ENCODE data around the gene HS3ST3B1.

HS3ST3B1 gene

DNA sequence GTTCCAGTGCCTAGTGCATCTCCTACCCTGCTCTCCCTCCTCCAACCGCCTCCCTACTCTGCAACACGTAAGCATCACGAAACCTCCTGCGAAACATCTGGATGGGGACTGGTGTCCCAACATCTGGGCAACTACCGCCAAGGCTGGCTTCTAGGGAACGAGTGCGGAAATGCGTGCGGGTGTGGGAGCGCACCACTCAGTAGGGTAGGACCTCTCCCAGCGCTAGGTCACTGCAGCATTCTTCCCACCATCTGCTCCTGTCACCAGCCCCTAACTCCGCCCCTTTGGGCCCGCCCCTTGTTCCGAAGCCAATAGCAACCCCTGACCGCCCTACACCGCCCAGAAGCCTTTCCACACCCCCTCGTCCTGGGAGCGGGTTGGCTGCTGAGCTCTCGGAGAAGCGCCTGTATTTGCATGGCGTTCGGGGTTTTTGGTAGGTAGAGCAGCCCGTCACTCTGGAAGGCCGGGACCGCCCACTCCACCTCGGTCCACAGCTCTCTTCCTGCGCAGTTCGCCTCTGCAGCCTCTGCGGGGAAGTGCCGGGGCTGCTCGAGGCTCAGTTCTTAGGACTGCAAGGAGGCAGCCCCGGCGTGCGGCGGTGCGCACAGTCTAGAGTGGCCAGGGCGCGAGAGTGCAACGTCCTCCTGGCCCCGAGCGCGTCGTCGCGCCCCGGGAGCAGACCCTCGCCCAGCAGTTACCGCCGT is at the start of gene HS3ST3B1:
Gene HS3ST3B1, plus strand, starts transcription at position 507 of the 704 bp plus-strand sequence. CDS start 438 bp downstream, outside the sequence.
- no peak for DNase-seq (ENCODE audit: low spot score)
- FAIRE-seq = no peak

DNA sequence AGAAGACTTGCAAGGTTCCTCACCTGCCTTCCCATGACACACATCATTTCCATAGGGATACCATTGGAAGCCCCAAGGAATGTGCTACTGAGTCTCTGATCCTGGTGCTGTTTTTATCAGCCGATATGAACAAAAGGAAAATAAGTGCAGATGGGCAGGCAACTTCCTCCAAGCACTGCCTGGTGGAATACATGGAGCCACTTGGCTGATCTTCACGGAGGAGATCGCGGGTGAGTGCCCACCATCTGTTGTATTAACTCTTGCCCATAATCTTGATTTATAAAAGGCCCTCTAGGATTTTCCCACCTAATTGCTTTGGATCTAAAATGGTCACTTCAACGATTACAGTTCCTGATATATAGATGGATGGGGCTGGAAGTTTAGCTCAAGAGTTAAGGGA is 39.5 kb upstream of the HS3ST3B1 start:
- DNase-seq (ENCODE audit: low spot score) = no peak
- no peak for FAIRE-seq

DNA sequence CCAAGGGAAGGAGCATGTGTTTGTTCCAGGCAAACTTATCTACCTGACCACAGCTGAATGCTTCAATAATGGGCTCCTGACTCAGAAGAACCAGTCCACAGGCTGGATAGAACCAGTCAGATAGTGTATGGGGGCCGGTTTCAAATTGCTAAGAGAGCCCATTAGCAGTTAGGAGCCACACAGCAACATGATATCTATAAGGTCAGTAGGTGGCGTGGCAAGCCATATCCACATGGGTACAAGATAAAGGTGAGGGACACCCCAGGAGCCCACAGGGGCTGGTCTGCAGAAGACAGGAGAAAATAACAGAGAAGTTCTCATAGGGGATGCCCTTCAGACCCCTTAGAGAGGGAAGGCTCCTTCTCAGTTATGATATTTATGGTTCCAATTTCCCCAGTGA is 32.6 kb upstream of the HS3ST3B1 start:
- no peak for FAIRE-seq

DNA sequence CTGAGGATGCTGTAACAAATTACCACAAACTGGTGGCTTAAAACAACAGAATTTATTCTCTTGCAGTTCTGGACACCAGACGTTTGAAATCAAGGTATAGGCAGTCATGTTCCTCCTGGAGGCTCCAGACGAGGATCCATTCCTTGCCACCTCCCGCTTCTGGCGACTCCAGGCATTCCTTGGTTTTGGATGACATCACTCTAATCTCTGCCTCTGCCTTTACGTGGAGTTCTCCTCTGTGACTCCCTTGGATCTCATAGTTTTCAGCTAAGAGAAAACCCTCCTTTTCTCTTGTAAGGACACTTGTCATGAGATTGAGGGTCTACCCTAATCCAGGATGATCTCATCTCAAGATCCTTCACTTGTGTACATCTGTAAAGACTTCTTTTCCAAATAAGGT is 31.4 kb upstream of the HS3ST3B1 start:
- FAIRE-seq = no peak
- DNase-seq (ENCODE audit: low spot score) = no peak

More for the DNA sequence above, 32.6 kb upstream of the HS3ST3B1 start:
- DNase-seq (ENCODE audit: low spot score) = no peak

DNA sequence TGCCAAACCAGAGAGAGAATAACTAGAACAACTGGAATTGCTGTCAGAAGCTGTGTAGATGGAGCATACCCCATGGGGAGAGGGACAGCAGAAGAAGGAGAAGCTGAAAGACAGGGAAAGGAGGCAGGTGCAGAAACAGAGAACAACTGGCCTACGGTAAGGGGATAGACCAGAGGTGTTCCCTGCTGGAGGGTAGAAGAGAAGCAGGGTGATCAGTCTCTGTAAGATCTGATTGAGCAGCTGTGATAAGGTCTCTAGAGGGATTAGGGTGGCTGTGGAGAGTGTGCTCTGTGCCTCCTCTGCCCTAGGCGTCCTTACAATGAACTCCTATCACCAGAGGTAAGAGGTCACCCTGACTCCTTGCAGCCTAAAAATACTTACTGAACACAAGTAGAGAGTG is 30.4 kb upstream of the HS3ST3B1 start:
- FAIRE-seq = no peak
- no peak for DNase-seq (ENCODE audit: low spot score)

DNA sequence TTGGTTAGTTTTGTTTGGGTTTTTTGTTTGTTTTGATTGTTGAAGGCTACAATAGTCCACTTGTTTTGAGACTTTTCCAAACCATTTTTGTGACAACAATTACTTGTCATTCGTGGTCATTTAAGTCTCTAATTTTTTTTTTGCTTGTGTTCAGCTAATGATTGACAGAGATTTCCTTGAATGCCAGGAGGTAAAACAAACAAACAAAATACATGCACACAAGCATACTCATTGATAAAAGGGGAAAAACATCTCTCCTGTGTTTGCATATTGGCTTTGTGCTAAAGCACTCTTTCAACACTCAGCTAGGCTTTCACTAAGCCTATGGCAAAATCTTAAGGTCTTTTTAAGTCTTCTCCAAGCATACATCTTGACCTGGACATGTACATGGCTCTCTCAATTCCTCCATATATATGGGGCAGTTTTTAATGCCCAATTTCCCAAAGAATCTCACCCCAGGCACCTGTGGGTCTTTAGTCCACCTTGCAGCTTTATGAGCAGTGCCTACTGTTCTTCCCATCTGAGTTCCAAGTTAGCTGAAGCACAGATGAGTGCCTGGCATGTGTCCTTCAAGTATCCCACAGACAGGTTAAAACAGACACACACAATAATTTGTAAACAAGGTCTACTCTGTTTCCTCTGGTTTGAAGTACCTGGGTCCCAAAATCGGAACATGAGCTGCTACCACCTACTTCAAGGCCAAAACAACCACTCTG is 24.2 kb upstream of the HS3ST3B1 start:
- FAIRE-seq = no peak
- no peak for DNase-seq (ENCODE audit: low spot score)

DNA sequence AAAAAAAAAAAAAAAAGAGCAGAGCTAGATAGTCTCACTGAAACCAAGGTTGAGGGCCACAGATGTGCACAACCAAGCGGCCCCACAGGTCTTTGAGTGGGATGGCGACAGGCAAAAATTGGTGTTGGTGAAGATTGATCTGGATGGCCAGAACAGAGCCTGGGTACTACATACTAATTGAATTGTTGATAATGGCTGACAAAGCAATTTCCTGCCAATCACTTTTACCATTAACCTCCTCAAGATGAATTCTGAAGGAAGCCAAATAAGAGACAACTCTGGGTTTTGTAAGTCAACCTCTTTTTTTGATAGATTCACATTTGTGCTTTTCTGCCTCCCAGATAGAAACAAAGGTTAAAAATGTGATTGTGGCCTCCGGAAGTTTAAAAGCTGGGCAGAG is 19.4 kb upstream of the HS3ST3B1 start:
- FAIRE-seq = no peak
- DNase-seq (ENCODE audit: low spot score) = no peak

DNA sequence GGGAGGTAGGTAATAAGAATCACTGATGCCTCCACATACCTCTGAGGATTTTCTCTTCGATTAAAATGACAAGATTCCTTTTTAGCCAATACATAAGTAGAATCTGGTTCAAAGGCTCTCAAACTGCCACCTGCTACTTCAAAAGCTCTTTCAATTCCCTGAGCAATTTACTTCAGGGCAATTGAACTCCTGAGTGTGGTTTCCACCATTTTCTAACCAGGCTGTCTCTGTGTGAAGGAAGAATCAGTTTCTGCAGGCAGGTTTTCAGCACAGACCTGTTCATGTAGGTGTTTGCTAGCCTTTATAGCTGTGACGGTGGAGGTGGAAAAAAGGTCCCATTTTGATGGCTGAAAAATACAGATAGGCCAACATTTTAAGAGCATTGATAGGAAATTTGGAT is 18.2 kb upstream of the HS3ST3B1 start:
- no peak for DNase-seq (ENCODE audit: low spot score)
- no peak for FAIRE-seq

DNA sequence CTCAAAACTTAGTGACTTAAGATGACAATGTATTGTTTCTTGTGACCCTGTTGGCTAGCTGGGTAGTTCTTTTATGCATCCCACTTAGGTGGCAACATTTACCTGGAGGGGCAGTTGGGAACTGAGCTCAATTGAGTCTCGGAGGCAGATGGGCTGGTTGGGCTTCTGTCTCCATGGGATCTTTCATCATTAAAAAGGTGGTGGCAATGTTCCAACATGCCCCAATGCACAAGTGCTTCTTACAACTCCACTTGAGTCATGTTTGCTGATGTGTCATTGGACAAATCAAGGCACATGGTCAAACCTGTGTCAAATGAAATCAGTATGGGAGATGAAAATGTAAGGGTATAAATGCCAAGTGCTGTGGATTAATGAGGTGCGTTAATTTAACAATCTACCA is 11.7 kb upstream of the HS3ST3B1 start:
- DNase-seq (ENCODE audit: low spot score) = no peak
- FAIRE-seq = no peak

DNA sequence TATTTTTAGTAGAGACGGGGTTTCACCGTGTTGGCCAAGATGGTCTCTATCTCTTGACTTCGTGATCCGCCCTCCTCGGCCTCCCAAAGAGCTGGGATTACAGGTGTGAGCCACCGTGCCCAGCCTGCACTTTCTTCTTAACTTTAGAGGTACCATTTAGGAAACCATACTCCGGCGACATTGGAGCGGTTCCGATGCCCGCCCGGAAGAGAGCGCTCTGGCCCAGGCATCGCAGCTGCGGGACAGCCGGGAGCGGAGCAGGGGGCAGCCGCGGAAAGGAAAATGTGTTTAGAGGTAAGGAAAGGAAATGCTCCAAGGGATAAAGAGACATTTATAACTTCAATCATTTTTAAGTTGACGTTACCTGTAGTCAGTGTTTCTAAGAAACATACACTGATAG is 6.0 kb upstream of the HS3ST3B1 start:
- no peak for FAIRE-seq
- no peak for DNase-seq (ENCODE audit: low spot score)

DNA sequence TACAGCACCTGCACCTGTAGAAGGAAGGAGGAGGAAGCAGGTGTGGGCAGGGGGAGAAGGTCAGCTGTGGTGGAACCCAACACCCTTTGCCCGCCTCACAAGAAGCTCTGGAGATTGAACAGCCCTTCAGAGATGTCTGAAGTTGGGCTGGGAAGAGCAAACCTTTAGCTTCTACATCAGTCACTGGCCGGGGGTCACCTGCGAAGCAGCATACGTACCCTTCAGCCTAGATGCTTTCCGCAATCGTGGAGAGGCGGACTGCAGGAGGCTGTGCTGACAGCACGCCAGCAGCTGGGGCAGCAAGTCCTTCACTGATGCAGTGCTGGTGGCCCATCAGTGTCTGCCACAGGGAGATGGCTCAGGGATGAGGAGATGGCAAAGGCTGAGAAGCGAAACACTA is 5.2 kb upstream of the HS3ST3B1 start:
- FAIRE-seq (no peak), DNase-seq (ENCODE audit: low spot score) (no peak)

DNA sequence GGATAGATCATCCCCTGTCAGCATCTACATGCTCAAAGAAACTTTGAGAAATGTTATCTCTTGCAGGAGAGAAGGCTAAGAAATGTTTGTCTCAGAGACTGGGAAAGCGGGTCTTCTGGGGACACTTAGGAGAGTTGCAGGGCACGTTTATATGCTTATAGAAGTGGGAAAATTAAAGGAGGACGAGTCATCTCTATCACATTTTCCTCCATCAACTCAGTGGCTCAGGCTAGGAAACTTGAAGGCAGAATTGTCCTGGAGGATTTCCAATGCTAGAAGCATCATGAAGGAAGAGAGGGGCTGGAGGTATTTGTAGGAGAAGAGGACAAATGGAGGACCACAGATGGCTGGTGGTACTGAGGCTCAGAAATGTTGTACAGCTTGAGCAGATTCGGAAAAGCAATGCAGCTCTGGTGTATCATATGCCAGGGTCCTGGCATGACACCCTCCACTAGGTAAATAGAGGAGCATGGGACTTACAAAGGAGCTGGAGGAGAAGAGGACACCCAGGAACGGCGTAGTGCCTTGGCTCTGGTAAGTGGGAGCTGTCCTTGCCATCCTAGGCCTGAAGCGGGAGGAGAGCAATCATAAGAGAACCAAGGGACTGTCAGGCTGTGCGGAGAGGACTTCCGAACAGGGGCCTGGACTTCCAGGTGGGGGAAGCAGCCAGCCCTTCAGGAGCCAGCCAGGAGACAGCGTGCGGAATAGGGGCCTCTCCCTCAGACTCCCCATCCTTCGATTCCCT is 4.5 kb upstream of the HS3ST3B1 start:
- DNase-seq (ENCODE audit: low spot score) (no peak), FAIRE-seq (no peak)

DNA sequence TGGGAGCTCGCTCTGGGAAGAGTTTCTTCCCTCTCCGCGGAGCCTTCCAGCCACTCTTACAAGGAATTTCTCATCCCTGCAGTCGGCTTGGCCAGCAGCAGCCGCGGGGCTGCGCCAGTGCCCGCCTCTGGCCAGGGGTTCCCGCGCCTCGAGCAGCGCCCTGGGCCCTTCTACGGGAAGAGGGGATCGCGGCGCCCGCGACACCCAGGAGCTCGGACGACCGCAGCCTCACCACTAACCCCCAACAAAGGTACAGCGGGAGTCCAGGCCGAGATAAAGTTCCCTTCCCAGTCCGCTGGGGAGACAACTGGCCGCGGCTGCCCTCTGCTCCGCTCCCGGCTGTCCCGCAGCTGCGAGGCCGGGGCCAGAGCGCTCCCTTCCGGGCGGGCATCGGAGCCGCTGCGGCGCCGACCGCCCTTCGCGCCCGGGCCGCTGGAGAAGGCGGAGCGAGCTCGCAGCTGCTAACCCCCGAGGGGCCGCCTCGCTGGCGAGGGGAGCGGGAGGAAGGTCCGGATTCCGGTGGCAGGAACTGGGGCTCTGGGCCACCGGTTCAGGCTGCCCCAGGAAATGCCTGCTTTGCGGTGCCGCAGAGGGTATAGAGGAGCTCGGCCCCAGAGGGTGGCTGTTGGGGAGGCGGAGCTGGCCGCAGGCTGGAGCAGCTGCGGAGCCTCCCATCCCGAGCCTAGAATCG is 3.6 kb upstream of the HS3ST3B1 start:
- no peak for DNase-seq (ENCODE audit: low spot score)

DNA sequence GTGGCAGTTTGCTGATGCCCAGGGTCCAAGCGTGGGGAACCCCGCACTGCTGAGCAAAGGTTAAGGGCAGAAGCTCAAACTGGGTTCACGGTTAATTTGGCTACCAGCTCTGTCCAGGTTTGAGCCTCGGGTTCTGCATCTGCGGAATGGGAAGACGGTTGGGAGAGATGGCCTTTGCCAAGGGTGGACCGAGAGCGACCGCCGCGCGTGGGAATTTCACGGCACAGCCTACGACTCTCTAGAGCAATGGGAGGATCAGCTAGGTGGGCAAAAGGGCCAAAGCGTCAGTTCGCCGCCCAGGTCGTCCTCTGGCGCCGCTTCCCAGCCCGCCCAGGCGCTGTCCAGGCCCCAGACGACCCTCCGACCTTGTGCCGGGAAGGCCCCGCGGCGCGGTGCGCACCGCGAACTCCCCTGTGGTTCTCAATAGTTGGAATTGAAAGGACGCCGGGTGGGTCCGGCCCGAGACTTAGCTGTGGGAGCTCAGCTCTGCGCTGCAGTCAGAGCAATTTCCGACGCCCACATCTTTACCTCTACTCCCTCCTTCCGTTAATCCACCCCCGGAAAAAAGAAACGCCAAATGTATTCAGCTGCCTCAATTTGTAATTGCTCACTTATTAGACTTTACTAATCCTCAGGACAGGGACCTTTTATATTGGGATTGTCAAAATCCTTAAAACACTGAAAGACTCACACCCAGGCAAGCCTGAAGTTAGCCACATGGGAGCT is 2.5 kb upstream of the HS3ST3B1 start:
- no peak for FAIRE-seq

More for the DNA sequence above, 3.6 kb upstream of the HS3ST3B1 start:
- no peak for FAIRE-seq

DNA sequence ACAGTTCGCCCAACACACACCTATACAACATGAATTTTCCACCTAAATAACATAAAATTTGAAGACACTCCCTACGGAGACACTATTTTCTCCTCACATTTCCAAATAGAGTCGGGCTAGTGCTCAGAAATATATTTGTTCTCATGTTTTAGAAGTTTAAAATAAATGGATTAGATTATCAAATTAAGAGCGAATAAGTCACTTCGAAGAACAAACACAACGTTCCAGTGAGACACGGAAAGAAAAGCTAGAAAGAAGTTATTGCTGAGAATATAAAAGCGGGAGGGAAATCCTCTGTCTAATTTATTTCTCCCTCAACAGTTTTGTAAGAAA is 2.0 kb upstream of the HS3ST3B1 start:
- FAIRE-seq (no peak), DNase-seq (ENCODE audit: low spot score) (no peak)

More for the DNA sequence above, 2.5 kb upstream of the HS3ST3B1 start:
- DNase-seq (ENCODE audit: low spot score) = no peak

DNA sequence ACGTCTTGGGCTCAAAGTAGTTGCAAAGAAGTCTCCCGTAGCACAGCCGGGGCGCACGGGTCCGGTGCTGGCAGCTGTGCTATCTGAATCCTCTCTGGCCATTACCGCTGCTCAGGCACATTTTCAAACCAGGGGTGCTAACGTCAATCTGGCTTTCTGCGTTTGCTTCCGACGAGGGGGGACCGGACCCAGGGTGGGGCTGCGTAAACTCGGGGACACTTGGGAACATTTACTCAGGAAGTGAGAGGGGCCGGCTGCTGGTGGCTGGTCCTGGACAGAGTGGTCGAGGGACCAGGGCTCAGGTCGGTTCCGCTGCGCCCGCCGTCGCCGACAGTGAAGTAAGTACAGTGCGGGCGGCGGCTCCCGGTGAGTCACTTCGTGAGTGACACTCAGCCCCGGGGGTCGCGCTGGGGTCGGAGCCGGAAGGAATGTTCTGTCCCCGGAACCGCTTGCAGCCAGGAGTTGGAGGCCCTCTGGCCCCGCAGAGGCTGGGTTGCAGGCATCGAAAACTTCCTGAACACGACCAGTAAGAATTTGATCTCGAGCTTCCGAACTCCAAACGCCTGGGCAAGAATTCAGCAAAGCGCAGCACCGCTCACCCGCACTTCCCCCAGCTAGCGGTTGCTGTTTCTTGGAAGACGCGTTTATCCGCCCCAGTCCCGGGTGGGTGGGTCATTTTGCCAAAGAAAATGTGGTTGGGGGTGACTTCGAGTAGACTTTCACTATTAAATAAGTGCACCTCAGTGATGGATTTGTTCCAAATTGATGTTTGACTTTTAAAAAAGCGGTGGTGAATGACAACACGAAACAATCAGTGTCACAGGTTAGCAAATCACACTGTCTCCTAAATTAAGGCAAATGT is 1.4 kb upstream of the HS3ST3B1 start:
- DNase-seq (ENCODE audit: low spot score) (no peak), FAIRE-seq (no peak)

DNA sequence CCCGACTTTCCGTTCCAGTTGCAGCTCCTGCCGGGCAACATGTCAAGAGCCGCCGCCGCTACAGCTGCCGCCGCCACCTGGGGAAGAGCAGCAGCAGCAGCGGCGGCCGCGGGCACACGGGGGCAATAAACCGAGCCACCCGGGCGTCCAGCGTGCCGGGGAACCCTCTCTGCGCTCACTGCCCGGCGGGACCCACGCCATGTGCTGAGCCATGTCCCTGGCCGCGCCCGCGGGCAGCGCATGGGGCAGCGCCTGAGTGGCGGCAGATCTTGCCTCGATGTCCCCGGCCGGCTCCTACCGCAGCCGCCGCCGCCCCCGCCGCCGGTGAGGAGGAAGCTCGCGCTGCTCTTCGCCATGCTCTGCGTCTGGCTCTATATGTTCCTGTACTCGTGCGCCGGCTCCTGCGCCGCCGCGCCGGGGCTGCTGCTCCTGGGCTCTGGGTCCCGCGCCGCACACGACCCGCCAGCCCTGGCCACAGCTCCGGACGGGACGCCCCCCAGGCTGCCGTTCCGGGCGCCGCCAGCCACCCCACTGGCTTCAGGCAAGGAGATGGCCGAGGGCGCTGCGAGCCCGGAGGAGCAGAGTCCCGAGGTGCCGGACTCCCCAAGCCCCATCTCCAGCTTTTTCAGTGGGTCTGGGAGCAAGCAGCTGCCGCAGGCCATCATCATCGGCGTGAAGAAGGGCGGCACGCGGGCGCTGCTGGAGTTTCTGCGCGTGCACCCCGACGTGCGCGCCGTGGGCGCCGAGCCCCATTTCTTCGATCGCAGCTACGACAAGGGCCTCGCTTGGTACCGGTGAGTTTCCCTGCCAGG is 604 bp downstream of the HS3ST3B1 start:
- no peak for DNase-seq (ENCODE audit: low spot score)
- FAIRE-seq = no peak

DNA sequence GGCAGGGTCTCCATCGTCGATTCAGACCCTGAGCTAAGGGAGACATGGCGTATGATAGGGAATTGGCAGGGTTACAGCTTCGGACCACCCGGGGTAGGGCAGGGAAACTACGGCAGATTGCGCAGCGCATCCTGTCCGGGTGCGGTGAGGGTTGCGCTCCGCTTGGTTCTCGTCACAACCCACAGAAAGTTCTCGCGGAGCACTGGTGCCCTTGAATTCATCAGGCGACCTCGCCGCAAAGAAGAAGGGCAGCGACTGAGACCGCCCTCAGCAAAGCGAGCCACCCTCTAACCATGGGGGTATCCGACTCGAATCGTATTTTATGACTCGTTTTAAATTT is 1.2 kb downstream of the HS3ST3B1 start:
- FAIRE-seq = no peak
- DNase-seq (ENCODE audit: low spot score) = no peak

DNA sequence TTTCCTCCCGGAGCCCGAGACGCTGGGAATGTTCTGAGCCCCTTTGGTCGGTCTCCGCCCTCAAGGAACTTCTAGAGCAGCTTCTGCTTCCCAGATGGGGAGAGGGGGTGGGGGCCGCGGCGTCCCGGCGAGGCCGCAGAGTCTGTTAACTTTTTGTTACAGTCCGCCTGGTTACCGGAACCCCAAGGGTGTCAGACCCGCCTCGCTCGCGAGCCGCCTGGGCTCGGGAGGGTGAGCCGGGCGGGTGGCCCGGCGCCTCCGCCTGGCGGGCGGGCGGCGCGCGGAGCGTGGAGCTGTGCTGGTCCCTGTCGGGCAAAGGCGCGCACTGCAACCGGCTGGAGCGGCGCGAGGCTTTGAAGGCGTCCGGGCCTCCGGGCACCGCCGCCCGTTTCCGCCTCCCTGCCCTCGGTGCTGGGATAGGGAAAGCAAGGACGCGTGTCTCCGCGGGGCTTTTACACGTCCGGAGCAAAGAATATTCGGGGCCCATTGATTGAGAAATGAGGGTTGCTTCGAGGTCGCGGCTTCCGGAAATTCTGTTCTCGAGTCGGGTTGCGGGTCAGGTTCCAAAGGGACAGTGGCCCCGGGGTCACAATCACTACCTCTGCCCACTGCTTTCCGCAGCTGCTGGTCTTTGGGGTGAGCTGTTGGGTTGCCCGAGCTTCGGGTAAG is 1.7 kb downstream of the HS3ST3B1 start:
- FAIRE-seq = no peak
- no peak for DNase-seq (ENCODE audit: low spot score)
